Measurements from ENCODE around the gene CTBP1.

The CTBP1 gene

DNA sequence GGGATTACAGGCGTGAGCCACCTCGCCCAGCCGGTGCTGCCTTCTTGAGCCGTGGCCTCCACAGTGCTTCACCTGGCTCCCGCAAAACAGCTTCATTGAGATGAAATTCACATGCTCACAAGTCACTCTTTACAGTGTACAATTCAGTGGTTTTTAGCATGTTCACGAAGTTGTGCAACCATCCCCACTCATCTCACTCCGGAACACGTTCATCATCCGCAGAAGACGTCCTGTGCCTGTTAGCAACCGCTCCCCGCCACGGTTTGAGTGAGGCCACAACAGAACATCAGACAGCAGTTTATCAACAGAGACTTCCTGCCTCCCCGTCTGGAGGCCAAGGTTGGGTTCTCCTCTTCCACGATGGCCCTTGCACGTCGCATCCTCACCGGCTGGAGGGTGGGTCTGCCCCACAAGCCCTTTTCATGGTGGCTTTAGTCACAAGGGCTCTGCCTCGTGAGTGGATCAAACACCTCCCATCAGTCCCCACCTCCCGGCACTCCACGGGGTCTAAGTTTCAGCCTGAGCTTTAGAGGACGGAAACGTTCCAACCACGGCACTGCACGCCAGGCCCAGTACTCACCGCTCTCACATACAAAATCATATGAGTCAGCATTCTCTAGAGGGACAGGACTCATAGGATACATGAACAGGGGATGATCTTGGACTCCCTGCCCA is 46.9 kb downstream of the CTBP1 start:
- Histone ChIP-seq H3K4me1 (ENCODE audit: control insufficient read depth, insufficient read depth, low read length) (peaks cover 42% of the 10 kb centered on the region), H3K27ac (ENCODE audit: low read length) (peak overlapping the region; percentile 41), H3K27me3 (ENCODE audit: control insufficient read depth in 1 of 2, insufficient read depth in 2 of 2, low read length in 2 of 2) (no peaks in the 10 kb centered on the region), H3K9ac (ENCODE audit: low read length in 2 of 2) (peak overlapping the region in 1 of 2 donors; percentile 45), H3K4me3 (ENCODE audit: low read length in 2 of 2) (peak overlapping the region in 1 of 2 donors; percentile 8), H3K9me3 (ENCODE audit: control insufficient read depth in 2 of 2, low read length in 2 of 2) (no peaks in the 10 kb centered on the region), H3K36me3 (ENCODE audit: control insufficient read depth in 2 of 2, insufficient read depth in 2 of 2, low read length in 2 of 2) (no peaks in the 10 kb centered on the region)

GRCh38 chr4:1200425-1201035 is 48.4 kb downstream of the CTBP1 start:
- no peaks in the 10 kb centered on the region for H3K27me3 ChIP-seq (ENCODE audit: control insufficient read depth in 1 of 2, insufficient read depth in 2 of 2, low read length in 2 of 2)
- peak overlapping the region; percentile 43 to 64 for H3K4me3 ChIP-seq (ENCODE audit: low read length in 2 of 2)
- H3K9me3 ChIP-seq (ENCODE audit: control insufficient read depth in 2 of 2, low read length in 2 of 2): no peaks in the 10 kb centered on the region
- H3K36me3 ChIP-seq (ENCODE audit: control insufficient read depth in 2 of 2, insufficient read depth in 2 of 2, low read length in 2 of 2): no peaks in the 10 kb centered on the region
- H3K27ac ChIP-seq (ENCODE audit: low read length): peak overlapping the region; percentile 31
- peak overlapping the region in 1 of 2 donors; percentile 30 for H3K9ac ChIP-seq (ENCODE audit: low read length in 2 of 2)
- peaks cover 40% of the 10 kb centered on the region for H3K4me1 ChIP-seq (ENCODE audit: control insufficient read depth, insufficient read depth, low read length)

DNA sequence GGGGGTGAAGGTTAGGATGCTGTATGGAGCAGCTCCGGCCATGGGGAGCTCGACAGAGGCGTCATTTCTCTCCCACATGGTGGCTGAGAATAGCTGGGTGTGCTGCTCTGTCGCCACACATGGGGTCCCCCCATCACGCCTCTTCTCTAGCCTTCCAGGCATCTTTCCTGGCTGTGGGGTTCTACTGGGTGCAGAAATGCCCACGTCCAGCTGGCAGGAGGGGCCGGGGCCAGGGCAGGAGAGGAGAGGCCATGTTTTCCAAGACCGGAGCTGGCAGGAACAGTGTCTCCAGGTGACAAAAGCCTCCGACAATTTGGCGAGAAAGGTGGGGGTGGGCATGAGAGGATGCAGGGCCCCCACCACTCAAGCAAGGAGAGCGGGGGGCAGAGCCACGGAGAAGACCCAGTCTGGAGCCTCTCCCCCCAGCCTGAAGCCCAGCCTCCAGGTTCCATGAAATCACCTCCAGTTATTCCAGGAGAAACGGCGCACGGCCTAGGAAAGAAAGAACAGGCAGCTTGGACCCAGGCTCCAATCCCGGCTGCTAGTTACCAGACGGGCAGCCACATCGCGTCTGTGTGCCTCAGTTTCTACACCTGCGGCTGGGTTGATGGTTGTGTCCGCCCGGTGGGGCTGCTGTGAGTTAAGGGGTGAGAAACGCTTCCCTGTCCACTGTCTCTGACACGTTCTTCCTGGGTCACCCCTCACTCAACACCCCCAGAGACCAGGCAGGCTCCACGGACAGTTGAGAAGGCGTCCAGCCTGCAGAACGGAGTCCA is 49.2 kb downstream of the CTBP1 start:
- Histone ChIP-seq H3K27me3 (ENCODE audit: control insufficient read depth in 1 of 2, insufficient read depth in 2 of 2, low read length in 2 of 2) (no peaks in the 10 kb centered on the region), H3K4me3 (ENCODE audit: low read length in 2 of 2) (peak overlapping the region in 1 of 2 donors; percentile 64), H3K36me3 (ENCODE audit: control insufficient read depth in 2 of 2, insufficient read depth in 2 of 2, low read length in 2 of 2) (no peaks in the 10 kb centered on the region), H3K9ac (ENCODE audit: low read length in 2 of 2) (no peak overlapping the region), H3K27ac (ENCODE audit: low read length) (peak overlapping the region; percentile 31), H3K9me3 (ENCODE audit: control insufficient read depth in 2 of 2, low read length in 2 of 2) (no peaks in the 10 kb centered on the region), H3K4me1 (ENCODE audit: control insufficient read depth, insufficient read depth, low read length) (peaks cover 40% of the 10 kb centered on the region)

- H3K9me3 ChIP-seq (ENCODE audit: control insufficient read depth in 2 of 2, low read length in 2 of 2): no peaks in the 10 kb centered on the region
- no peak overlapping the region for H3K4me3 ChIP-seq (ENCODE audit: low read length in 2 of 2)
- H3K36me3 ChIP-seq (ENCODE audit: control insufficient read depth in 2 of 2, insufficient read depth in 2 of 2, low read length in 2 of 2): no peaks in the 10 kb centered on the region
- H3K27ac ChIP-seq (ENCODE audit: low read length): no peak overlapping the region
- no peak overlapping the region for H3K9ac ChIP-seq (ENCODE audit: low read length in 2 of 2)
- H3K27me3 ChIP-seq (ENCODE audit: control insufficient read depth in 1 of 2, insufficient read depth in 2 of 2, low read length in 2 of 2): no peaks in the 10 kb centered on the region
- peaks cover 49% of the 10 kb centered on the region for H3K4me1 ChIP-seq (ENCODE audit: control insufficient read depth, insufficient read depth, low read length)
Measured at GRCh38 chr4:1198098-1198844, 50.7 kb downstream of the CTBP1 start.

DNA sequence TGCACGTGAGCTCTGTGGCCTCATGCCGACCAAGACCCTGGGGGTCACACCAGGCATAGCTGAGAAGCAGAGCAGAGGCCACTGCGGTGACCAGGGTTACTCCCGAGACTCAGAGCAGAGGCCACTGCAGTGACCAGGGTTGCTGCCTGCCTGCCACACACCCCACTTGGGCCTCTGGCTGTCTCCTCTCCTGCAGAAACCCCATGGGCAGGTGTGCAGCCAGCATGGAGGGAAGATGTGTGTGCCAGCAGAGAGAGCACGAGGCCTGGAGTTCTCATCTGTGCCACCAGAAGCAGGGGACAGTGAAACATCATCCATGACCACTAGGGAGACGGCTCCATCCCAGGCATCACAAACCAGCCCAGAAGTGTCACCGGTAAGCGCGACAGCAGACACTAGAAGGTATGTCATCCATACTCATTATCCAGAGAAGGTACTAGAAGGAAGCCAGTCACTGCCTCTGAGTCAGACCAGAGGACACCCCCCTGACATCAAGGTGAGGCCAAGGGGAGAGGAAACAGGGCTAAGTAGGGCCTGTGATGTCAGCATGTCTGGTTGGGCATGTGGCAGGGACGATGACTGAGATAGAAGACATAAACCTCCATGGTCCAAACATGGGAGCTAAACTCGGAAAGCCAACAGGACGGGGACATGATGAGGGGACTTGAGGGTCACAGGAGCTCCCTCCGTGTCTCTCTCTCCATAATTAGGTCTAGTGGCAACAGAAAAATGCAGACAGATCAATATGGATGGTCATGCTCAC is 52.3 kb downstream of the CTBP1 start:
- H3K27ac ChIP-seq (ENCODE audit: low read length): no peak overlapping the region
- peaks cover 51% of the 10 kb centered on the region for H3K4me1 ChIP-seq (ENCODE audit: control insufficient read depth, insufficient read depth, low read length)
- no peak overlapping the region for H3K9ac ChIP-seq (ENCODE audit: low read length in 2 of 2)
- no peaks in the 10 kb centered on the region for H3K9me3 ChIP-seq (ENCODE audit: control insufficient read depth in 2 of 2, low read length in 2 of 2)
- H3K27me3 ChIP-seq (ENCODE audit: control insufficient read depth in 1 of 2, insufficient read depth in 2 of 2, low read length in 2 of 2): no peaks in the 10 kb centered on the region
- no peaks in the 10 kb centered on the region for H3K36me3 ChIP-seq (ENCODE audit: control insufficient read depth in 2 of 2, insufficient read depth in 2 of 2, low read length in 2 of 2)
- no peak overlapping the region for H3K4me3 ChIP-seq (ENCODE audit: low read length in 2 of 2)

DNA sequence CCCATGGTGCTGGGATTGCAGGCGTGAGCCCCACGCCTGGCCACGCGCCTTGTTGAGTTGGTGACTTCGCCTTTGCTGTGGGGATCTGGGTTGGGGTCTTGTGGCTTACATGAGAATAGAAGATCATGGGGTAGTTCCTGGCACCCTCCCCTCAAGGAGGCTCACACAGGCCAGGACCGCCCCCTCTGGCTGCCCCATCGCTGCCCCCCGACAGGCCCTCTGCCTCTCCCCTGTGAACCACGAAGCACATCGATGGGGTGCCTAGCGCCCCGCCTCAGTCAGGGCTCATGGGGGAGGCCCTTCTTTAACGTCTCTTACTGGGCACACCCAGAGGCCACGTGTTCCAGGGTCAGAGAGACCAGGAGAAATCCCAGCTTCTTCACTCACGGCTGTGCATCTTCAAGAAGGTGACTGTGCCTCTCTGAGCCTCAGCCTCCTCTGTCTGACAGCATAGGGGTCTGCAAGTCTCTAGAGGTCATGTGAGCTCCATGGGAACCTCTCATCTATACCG is 53.0 kb downstream of the CTBP1 start:
- Histone ChIP-seq H3K4me1 (ENCODE audit: control insufficient read depth, insufficient read depth, low read length) (peaks cover 50% of the 10 kb centered on the region), H3K9ac (ENCODE audit: low read length in 2 of 2) (no peak overlapping the region), H3K27ac (ENCODE audit: low read length) (no peak overlapping the region), H3K36me3 (ENCODE audit: control insufficient read depth in 2 of 2, insufficient read depth in 2 of 2, low read length in 2 of 2) (no peaks in the 10 kb centered on the region), H3K4me3 (ENCODE audit: low read length in 2 of 2) (no peak overlapping the region), H3K27me3 (ENCODE audit: control insufficient read depth in 1 of 2, insufficient read depth in 2 of 2, low read length in 2 of 2) (no peaks in the 10 kb centered on the region), H3K9me3 (ENCODE audit: control insufficient read depth in 2 of 2, low read length in 2 of 2) (no peaks in the 10 kb centered on the region)

- H3K27ac ChIP-seq (ENCODE audit: low read length): peak overlapping the region; percentile 84
- H3K9ac ChIP-seq (ENCODE audit: low read length in 2 of 2): no peak overlapping the region
- no peak overlapping the region for H3K4me3 ChIP-seq (ENCODE audit: low read length in 2 of 2)
- peaks cover 43% of the 10 kb centered on the region for H3K4me1 ChIP-seq (ENCODE audit: control insufficient read depth, insufficient read depth, low read length)
- H3K27me3 ChIP-seq (ENCODE audit: control insufficient read depth in 1 of 2, insufficient read depth in 2 of 2, low read length in 2 of 2): no peaks in the 10 kb centered on the region
- H3K36me3 ChIP-seq (ENCODE audit: control insufficient read depth in 2 of 2, insufficient read depth in 2 of 2, low read length in 2 of 2): no peaks in the 10 kb centered on the region
- H3K9me3 ChIP-seq (ENCODE audit: control insufficient read depth in 2 of 2, low read length in 2 of 2): no peaks in the 10 kb centered on the region
Measured at GRCh38 chr4:1195109-1195671, 53.7 kb downstream of the CTBP1 start.

DNA sequence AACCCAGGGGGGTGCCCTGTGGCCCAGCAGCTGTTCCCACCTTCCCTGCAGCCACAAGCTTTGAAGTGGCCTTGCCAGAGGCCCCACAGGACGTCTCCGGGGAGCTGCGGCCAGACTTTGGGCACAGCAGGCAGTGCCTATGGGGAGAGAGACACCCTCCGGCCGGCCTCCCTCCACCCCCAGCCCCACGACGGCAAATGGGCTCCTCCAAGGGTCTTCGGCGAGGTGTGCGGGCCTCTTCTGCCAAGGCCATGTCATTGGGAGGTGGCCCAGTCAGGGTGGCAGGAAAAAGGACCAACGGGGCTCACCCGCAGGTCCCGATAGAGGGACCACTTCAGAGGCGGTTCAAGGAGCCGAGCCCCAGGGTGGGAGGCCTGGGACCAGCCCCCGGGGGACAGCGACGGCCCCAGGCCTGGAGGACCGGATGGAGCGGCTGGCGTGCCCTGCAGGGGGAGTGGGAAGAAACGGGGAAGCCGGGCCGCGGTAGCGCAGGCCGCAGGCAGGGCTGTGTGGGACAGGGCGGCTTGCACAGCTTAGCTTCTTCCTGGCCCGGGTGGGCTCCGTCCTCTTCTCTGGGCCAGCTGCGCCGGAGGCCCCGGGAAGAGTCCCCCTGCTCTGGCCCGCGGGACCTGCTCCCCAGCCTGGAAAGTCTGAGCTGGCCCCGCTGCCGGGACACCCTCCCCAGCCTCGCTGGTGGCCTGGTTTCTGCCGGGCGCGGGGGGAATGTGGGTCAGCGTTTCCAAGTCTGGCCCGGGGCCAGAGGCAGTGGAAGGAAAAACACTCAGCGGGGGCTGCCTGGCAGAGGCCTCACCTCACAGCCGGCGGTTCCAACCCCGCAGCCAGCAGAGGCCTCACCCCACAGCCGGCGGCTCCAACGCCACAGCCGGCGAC is 54.7 kb downstream of the CTBP1 start:
- no peaks in the 10 kb centered on the region for H3K36me3 ChIP-seq (ENCODE audit: control insufficient read depth in 2 of 2, insufficient read depth in 2 of 2, low read length in 2 of 2)
- no peaks in the 10 kb centered on the region for H3K9me3 ChIP-seq (ENCODE audit: control insufficient read depth in 2 of 2, low read length in 2 of 2)
- peak overlapping the region in 1 of 2 donors; percentile 54 for H3K4me3 ChIP-seq (ENCODE audit: low read length in 2 of 2)
- H3K9ac ChIP-seq (ENCODE audit: low read length in 2 of 2): peak overlapping the region; percentile 36 to 51
- H3K4me1 ChIP-seq (ENCODE audit: control insufficient read depth, insufficient read depth, low read length): peaks cover 37% of the 10 kb centered on the region
- H3K27me3 ChIP-seq (ENCODE audit: control insufficient read depth in 1 of 2, insufficient read depth in 2 of 2, low read length in 2 of 2): no peaks in the 10 kb centered on the region
- peak overlapping the region; percentile 84 for H3K27ac ChIP-seq (ENCODE audit: low read length)
